Hindlimb muscle (tissue), 1 donor: ENCODE results near the gene KIT. TPM values are rescaled to one million over a fixed set of nuclear protein-coding genes. Genes with fewer than 3 reads are reported as not detected.

Experiments used
- DNase-seq: peaks from one replicate; pipeline ENCODE4 v3.0.0-alpha.2; 2013
- polyA plus RNA-seq: library from polyadenylated mRNA; unstranded; fragments of 120-200 nt; gene quantifications from one replicate; pipeline ENCODE4 v1.2.1, GENCODE V29; 2013; ENCODE audit not compliant: insufficient read length

KIT gene
- polyA plus RNA-seq, 1 donor: 7.6 TPM

DNA sequence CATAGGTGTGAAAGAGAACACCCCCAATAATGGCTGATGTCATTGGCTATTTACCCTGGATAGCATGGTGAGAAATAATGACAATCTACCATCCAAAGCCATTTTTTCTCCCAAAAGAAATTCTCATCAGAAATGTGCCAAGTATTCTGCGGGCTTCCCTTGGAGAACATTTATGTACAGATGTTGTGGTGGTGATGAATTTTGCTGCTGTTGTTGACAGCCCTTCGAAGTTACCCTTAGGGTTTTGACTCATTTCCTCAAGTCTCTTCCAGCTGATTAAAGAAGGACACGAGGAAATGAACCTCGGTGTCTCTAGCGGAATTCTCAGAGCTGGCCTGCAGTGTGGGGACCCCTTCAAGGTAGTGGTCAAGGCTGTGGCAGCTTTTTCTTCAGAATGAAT is 3.4 kb downstream of the KIT start:
- no peak for DNase-seq

DNA sequence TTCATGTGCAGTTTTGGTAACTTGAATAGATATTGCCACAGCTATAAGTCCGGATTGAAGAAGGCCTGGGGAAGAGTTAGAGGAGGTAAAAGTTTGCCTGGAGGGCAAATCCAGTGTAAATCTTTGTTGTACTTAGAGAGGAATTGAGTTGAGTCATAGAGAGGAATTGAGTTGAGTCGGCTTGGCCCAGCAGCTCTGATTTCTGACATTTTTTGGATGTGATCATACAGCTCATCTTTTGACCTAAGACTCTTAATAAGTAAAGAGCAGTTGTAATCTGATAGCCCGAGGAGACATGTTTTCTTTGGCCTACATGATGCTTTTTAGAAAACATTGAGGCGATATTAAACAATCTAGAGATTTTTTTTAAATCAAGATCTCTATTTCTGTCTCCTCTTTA is 3.9 kb downstream of the KIT start:
- no peak for DNase-seq

GRCh38 chr4:54662123-54662522 is 4.4 kb downstream of the KIT start:
- no peak for DNase-seq

GRCh38 chr4:54662901-54663585 is 5.3 kb downstream of the KIT start:
- no peak for DNase-seq

- DNase-seq: no peak
These were observed 6.6 kb downstream of the KIT start for GRCh38 chr4:54664400-54664799.

- no peak for DNase-seq
These were observed 10.4 kb downstream of the KIT start for GRCh38 chr4:54668014-54668611.

DNA sequence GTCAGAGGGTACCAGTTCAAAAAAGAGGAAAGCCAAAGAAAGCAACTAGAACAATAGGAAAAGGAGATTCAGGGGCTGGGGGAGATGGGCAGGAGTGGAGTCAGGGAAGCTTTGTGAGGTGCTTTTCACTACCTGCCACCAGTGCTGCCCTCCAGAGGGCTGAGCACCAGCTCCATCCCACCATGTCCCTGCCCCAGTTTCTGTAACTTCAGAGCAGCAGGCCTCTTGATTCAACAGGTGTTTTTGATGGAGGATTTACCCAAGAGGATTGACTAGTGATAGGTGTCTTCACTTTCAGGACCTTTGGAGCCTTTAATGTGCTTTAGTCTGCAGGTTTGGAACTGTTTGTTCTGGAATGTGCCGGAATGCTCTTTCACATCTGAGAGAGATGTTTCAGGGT is 12.1 kb downstream of the KIT start:
- DNase-seq: no peak

GRCh38 chr4:54675721-54676461 is 18.1 kb downstream of the KIT start:
- DNase-seq: no peak

DNA sequence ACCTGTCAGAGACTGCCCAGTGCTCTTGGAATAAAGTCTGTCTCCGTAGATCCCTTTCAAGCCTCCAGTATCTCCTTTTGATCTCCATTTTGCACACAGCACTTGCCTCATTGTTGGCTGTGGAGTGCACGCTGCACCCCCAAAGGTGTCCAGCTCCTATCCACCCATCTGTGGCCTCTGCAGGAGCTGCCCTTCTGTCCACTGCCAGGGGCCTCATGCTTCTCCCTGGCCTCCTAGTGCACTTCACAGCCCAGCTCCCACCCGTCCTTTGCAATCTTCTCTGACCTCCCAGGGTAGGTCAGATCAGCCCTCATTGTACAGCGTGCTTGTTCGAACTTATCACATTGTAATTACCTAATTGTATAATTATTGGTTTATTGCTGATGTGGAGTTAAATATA is 18.9 kb downstream of the KIT start:
- DNase-seq: no peak

- no peak for DNase-seq
These were observed 19.7 kb downstream of the KIT start for GRCh38 chr4:54677416-54677815.

GRCh38 chr4:54677853-54678650 is 20.3 kb downstream of the KIT start:
- no peak for DNase-seq

DNA sequence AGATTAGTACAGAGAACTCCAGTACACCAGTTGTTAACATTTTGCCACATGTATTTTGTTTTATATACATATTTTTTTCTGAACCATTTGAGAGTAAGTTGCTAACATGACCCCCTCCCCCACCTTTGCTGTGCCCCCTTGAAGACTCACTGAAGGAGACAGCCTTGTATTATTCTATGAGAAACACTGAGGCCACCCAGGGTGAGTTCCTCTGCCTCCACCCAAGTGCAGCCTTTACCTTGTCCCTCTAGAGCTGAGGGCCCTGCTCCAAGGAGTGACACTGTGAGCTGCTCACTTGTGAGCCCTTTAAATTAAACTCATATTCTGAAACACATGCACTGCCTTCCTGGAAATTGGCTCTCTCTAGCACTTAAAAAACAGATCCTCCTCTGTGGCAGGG is 21.1 kb downstream of the KIT start:
- DNase-seq: no peak

- no peak for DNase-seq
These were observed 22.1 kb downstream of the KIT start for GRCh38 chr4:54679813-54680212.

DNA sequence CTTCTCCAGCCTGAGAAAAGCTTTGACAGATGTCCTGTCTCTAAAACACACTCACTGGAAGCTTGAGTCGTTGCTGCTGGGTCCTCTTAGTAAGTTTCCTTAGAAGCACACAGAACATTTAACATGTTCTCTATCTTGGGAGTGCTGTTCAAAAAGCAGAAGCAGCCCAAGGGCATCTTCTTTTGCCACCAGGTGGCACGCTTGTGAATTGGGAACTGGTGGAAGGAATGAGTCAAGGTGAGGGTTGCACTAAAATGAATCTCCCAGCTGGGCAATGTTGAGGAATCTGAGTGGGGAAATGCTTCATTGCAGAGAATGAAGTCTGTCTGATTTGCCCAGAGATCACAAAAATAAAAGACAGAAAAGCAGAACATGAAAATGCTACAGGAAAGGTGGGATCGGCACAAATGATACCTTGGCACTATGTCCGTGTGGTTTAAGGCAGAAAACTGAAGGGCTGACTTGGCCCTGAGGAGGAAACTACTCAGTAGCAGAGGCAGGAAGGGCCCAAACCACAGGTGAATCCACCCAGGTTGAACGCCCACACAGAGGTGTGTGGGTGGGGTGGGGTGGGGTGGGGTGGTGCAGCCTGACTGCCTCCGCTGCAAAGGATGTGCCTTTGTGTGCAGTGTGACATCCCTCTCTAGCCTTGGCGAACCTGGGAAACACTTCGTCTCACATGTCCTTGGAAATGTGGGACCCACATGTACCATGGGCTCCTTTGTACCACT is 26.0 kb downstream of the KIT start:
- DNase-seq: no peak

- DNase-seq: no peak
These were observed 28.1 kb downstream of the KIT start for GRCh38 chr4:54685810-54686209.

GRCh38 chr4:54687887-54688841 is 30.4 kb downstream of the KIT start:
- DNase-seq: no peak

DNA sequence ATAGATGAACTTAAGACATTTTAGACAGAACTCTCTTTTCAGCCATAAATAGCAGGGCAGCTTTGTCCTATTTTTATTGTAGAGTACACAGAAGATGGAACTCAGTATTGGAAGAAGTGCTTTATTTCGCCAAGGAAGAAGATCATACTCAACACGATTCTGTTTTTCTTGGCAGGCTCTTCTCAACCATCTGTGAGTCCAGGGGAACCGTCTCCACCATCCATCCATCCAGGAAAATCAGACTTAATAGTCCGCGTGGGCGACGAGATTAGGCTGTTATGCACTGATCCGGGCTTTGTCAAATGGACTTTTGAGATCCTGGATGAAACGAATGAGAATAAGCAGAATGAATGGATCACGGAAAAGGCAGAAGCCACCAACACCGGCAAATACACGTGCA is 37.6 kb downstream of the KIT start:
- DNase-seq: no peak

GRCh38 chr4:54695788-54696187 is 38.0 kb downstream of the KIT start:
- no peak for DNase-seq

DNA sequence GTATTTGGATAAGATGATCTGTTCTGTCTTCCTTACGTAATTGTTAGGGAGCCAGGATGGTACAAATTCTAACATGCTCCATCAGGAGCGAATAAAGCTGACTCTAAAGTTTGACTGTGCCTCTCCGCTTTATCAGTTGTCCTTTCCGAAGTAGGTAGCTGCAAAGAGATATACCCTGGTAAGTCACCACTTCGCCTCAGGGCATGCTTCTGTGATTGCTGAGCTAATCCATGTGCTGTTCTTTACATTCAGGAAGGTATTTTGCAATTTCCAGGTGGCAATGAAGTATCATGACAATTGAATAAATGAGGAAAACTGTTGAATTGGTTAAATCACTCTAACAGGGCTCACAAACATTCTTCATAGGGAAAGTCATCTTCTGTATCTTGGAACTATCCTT is 38.9 kb downstream of the KIT start:
- no peak for DNase-seq

- no peak for DNase-seq
These were observed 43.2 kb downstream of the KIT start for GRCh38 chr4:54700986-54701385.

DNA sequence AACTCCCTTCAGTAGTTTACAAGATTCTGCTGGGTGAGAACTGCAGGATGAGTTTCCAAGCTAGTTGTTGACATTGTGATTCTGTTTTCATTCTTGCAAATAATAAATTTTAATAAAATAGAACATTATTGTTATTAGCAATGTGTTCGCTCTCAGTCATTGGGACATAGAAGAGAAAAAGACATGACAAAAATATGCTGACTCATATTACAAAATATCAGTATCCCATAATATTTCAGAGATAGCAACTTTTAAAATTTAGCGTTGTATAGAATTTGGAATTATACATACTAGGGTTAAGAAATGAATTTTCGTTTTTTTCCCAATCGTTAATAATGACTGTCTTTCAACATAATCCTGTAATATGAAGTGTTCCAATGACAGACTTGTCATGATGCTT is 45.4 kb downstream of the KIT start:
- DNase-seq: no peak
